ENCODE results near the gene CNTD1. TPM values are rescaled to one million over a fixed set of nuclear protein-coding genes. Genes with fewer than 3 reads are reported as not detected.
A peak's percentile ranks its signal among the peaks of the same experiment; 100 is the strongest.

CNTD1 gene
- total and polyA plus RNA-seq, 2 of the 4 experiments (the other 2 are of a cell fraction), result not detected

DNA sequence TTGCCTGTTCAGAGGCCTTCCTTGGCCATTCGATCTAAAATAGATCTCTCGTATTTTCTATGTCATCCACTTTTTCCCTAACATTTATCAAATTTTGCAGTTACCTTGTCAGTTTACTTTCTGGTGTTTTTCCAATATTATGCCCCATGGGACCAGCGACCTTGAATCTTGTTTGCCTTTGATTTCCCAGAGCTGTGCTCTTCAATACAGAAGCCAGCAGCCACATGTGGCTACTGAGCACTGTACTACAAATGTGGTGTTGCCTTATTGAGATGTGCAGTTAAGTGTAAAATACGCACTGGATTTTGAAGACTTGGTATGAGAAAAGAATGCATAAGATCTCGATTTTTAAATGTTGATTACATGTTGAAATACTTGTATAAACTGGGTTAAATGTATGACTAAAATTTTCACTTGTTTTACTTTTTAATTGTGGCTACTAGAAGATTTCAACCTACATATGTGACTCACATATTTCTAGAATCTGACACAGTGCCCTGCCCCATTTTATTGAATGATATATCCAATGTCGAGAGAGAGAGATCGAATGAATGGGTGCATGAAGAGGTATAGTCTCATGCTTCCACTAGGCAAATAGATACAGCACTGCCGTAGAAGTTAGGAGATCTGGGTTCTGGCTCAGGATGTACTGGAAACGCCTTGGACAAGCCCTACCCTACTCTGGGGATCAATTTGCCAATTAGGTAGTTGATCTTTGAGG lies 33.7 kb downstream of the CNTD1 start:
- Histone ChIP-seq H4K20me1 (ENCODE audit: insufficient read depth, low read length) (peaks cover 4% of the 10 kb centered on the region; the same call in 1 of the 2 replicates), H3K9me1 (ENCODE audit: insufficient read depth, low read length) (no peaks in the 10 kb centered on the region), H3K27ac (ENCODE audit: insufficient read depth, low read length) (peak overlapping the region; percentile 74), H2AFZ (replicated peaks; ENCODE audit: low read length, poor library complexity) (peak overlapping the region; percentile 96), H4K8ac (ENCODE audit: low read depth in 2 of 2, low read length in 2 of 2) (peak overlapping the region; percentile 100), H3K4ac (ENCODE audit: low read depth, low read length) (peak overlapping the region; percentile 94), H4K5ac (ENCODE audit: low read depth, low read length) (peak overlapping the region; percentile 96), H3K9me3 (ENCODE audit: control insufficient read depth, insufficient read depth, low read length) (no peaks in the 10 kb centered on the region), H3K23ac (ENCODE audit: low read depth, low read length) (peak overlapping the region; percentile 92; the same call in 1 of the 2 replicates), H2BK120ac (ENCODE audit: low read depth, low read length) (peak overlapping the region; percentile 85), H3K36me3 (ENCODE audit: control insufficient read depth, insufficient read depth, low read length) (peaks cover 11% of the 10 kb centered on the region), H2BK15ac (ENCODE audit: low read depth, low read length) (peak overlapping the region; percentile 77; the same call in 1 of the 3 replicates), H2BK20ac (ENCODE audit: low read depth, low read length) (no peak overlapping the region; the same call in 1 of the 2 replicates), H2BK5ac (ENCODE audit: low read depth, low read length, poor library complexity, severe bottlenecking) (peak overlapping the region; percentile 69), H2AK5ac (ENCODE audit: low read depth, low read length) (peak overlapping the region; percentile 57), H3K18ac (ENCODE audit: low read depth, low read length) (peak overlapping the region; percentile 62; the same call in 1 of the 2 replicates), H3K4me3 (ENCODE audit: insufficient read depth, low read depth, low read length) (peak overlapping the region; percentile 83), H3K4me1 (ENCODE audit: control insufficient read depth, insufficient read depth, low read length) (0 out of 2 replicates have a peak, but pooled peaks cover 3% of the 10 kb centered on the region), H3K27me3 (ENCODE audit: control insufficient read depth, insufficient read depth, low read length) (no peaks in the 10 kb centered on the region), H3K56ac (ENCODE audit: extremely low read depth, insufficient read depth, low read length) (peak overlapping the region; percentile 95), H4K91ac (ENCODE audit: insufficient read depth, low read depth, low read length) (peak overlapping the region; percentile 96), H2AK9ac (replicated peaks; ENCODE audit: low read depth, low read length, poor library complexity) (peak overlapping the region; percentile 84), H3K79me1 (ENCODE audit: low read depth in 1 of 2, low read length in 2 of 2) (peaks cover 31 to 47% of the 10 kb centered on the region in 2 experiments), H3K9ac (ENCODE audit: low read depth, low read length) (peak overlapping the region; percentile 94), H3K14ac (replicated peaks; ENCODE audit: low read depth, low read length) (peak overlapping the region; percentile 95), H3K4me2 (ENCODE audit: low read depth, low read length) (peak overlapping the region; percentile 98)
- ChIA-PET CTCF (interaction anchor here (0.6 to 1.3 kb wide), 2 partner anchors 8 to 52 kb away, joined by 3 read pairs; partner anchors contain the start of genes BECN1 and WNK4), POLR2A (ENCODE audit: unreplicated experiment) (no interaction called here)
- in situ Hi-C loops (cut with MboI; ENCODE audit: low sequenced_read_pairs) (no loop called here), dilution Hi-C loops (cut with HindIII; ENCODE audit: low sequenced_read_pairs, unreplicated experiment) (no loop called here), intact Hi-C loops (cut with micrococcal nuclease) (no loop called here)
- no peak for DNase-seq
- ATAC-seq (ENCODE audit: low read depth), result peak; percentile 19
- no TSS peak for BruUV-seq (replicated peaks)
- 80% methylated on average over 1 of the region's 9 CpGs; no CpG with 5 or more reads in 1 of the 2 experiments for WGBS, 2 experiments (ENCODE audit: extremely low coverage in 2 of 2, insufficient read length in 1 of 2)
- TF ChIP-seq RAD21 (IDR thresholded peaks at IDR 0.05; ENCODE audit: low read length), result no peak
- no peak for TF ChIP-seq RCOR1 (IDR thresholded peaks at IDR 0.05; ENCODE audit: insufficient replicate concordance, low read length)
- TF ChIP-seq FOS (IDR thresholded peaks at IDR 0.05; ENCODE audit: low read depth, low read length), result no peak
- TF ChIP-seq SMC3 (IDR thresholded peaks at IDR 0.05; ENCODE audit: low read depth, low read length), result no peak
- no peak for TF ChIP-seq POLR2A (IDR thresholded peaks at IDR 0.05; ENCODE audit: low read depth, low read length)
- no peak for TF ChIP-seq MAFK (IDR thresholded peaks at IDR 0.05; ENCODE audit: low read depth, low read length)
- TF ChIP-seq USF2 (IDR thresholded peaks at IDR 0.05; ENCODE audit: low read depth, low read length), result no peak
- no peak for TF ChIP-seq CEBPB (IDR thresholded peaks at IDR 0.05; ENCODE audit: low read depth, low read length)
- no peak for TF ChIP-seq CTCF (conservative IDR thresholded peaks at IDR 0.05; ENCODE audit: low read depth, low read length)
- no peak for TF ChIP-seq RFX5 (IDR thresholded peaks at IDR 0.05; ENCODE audit: low read depth, low read length)
- no peak for TF ChIP-seq NFE2L2 (IDR thresholded peaks at IDR 0.05; ENCODE audit: low read depth, low read length)
- TF ChIP-seq MXI1 (IDR thresholded peaks at IDR 0.05; ENCODE audit: borderline replicate concordance, low read depth, low read length), result no peak
- no peak for TF ChIP-seq CHD1 (IDR thresholded peaks at IDR 0.05; ENCODE audit: low read depth, low read length)
- TF ChIP-seq BHLHE40 (IDR thresholded peaks at IDR 0.05; ENCODE audit: low read depth, low read length), result no peak
- TF ChIP-seq, protein P1, sequence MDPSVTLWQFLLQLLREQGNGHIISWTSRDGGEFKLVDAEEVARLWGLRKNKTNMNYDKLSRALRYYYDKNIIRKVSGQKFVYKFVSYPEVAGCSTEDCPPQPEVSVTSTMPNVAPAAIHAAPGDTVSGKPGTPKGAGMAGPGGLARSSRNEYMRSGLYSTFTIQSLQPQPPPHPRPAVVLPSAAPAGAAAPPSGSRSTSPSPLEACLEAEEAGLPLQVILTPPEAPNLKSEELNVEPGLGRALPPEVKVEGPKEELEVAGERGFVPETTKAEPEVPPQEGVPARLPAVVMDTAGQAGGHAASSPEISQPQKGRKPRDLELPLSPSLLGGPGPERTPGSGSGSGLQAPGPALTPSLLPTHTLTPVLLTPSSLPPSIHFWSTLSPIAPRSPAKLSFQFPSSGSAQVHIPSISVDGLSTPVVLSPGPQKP (IDR thresholded peaks at IDR 0.05; ENCODE audit: borderline replicate concordance, low read depth, low read length), result no peak
